ENCODE results near the gene TUT1.

Gene TUT1

DNA sequence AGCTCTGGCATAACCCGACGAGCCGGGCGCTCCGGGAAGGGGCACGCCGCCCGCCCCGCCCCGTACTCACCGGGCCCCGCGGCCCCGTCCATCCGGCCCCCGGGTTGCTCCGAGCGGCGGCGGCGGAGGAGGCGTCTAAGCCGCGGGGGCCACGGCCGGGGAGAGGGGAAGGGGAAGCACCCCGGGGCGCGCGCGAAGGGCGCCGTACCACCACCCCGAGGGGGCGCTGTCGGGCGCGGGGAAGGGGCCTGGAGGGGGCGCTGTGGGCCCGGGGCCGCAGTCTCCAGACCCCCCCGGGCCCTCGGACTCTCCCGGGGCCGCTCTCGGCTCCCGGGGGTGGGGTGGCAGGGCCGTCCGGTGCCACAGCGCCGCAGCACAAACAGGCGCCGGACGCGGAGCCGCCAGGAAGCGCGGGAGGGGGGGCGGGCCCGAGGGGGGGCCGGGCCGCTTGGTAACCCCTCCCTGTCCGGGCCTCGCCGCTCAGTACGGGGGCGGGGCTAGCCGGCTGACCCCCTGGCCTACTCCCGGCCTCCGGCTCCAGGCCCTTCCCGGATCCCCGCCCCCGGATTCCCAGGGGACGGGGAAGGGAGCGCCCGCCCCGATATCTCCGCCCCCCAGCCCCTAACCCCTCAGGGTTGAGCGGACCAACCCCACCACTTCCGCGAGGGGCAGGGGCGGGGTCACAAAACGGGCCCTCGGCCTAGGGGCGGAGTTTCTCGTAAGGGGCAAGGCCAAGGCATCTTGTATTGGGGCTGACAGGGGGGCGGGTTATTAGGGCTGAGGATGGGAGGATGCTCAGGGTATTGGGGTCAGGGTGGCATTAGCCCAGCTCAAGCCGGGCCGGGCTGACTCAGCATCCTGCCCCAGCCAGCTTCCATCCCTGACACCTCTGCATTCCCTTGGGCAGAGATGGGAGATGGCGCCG, 21.3 kb upstream of the TUT1 start, which contains the start of the genes EML3 and ROM1:
TSS of gene EML3 (minus strand) at position 410 of the 925 bp plus-strand sequence. CDS start at position 92, 318 bp downstream.
TSS of gene ROM1 (plus strand) at position 892 of the 925 bp plus-strand sequence. CDS start at position 917, 25 bp downstream.
- H3K4me3 ChIP-seq (ENCODE audit: low read depth in 1 of 2, low read length in 2 of 2) = peak within 1 kb of the TSS; percentile 82 to 99
- H3K27me3 ChIP-seq (ENCODE audit: insufficient read depth, low read length, poor library complexity) = no peaks in the 10 kb centered on the region
- H4K20me1 ChIP-seq (ENCODE audit: insufficient read depth, low read length) = no peaks in the 10 kb centered on the region
- no peak for TF ChIP-seq EZH2 (IDR thresholded peaks at IDR 0.05; ENCODE audit: borderline replicate concordance, low read depth, low read length, severe bottlenecking)
- TF ChIP-seq, protein P1, sequence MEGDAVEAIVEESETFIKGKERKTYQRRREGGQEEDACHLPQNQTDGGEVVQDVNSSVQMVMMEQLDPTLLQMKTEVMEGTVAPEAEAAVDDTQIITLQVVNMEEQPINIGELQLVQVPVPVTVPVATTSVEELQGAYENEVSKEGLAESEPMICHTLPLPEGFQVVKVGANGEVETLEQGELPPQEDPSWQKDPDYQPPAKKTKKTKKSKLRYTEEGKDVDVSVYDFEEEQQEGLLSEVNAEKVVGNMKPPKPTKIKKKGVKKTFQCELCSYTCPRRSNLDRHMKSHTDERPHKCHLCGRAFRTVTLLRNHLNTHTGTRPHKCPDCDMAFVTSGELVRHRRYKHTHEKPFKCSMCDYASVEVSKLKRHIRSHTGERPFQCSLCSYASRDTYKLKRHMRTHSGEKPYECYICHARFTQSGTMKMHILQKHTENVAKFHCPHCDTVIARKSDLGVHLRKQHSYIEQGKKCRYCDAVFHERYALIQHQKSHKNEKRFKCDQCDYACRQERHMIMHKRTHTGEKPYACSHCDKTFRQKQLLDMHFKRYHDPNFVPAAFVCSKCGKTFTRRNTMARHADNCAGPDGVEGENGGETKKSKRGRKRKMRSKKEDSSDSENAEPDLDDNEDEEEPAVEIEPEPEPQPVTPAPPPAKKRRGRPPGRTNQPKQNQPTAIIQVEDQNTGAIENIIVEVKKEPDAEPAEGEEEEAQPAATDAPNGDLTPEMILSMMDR (IDR thresholded peaks at IDR 0.05; ENCODE audit: borderline replicate concordance, extremely low read depth, low read length, poor library complexity, severe bottlenecking) = peak; percentile 86
- peak within 1 kb of the TSS; percentile 96 for H2AFZ ChIP-seq (ENCODE audit: low read depth, low read length)
- peak within 1 kb of the TSS; percentile 86 for H3K27ac ChIP-seq (ENCODE audit: low read length)
- peak within 1 kb of the TSS; percentile 98 for H3K4me2 ChIP-seq (ENCODE audit: insufficient read depth, low read length)
- H3K4me1 ChIP-seq (ENCODE audit: insufficient read depth, low read length) = peaks cover 21% of the 10 kb centered on the region
- H3K79me2 ChIP-seq (ENCODE audit: insufficient read depth, low read length) = peaks cover 12% of the 10 kb centered on the region
- peaks cover 34% of the 10 kb centered on the region for H3K36me3 ChIP-seq (ENCODE audit: insufficient read depth, low read length)
- H3K9me3 ChIP-seq (ENCODE audit: insufficient read depth, low read length, severe bottlenecking) = no peaks in the 10 kb centered on the region
- H3K9ac ChIP-seq (ENCODE audit: low read depth, low read length) = peak within 1 kb of the TSS; percentile 80
- DNase-seq (peak; percentile 96), ATAC-seq (ENCODE audit: insufficient read depth, low read depth) (peak; percentile 87)

DNA sequence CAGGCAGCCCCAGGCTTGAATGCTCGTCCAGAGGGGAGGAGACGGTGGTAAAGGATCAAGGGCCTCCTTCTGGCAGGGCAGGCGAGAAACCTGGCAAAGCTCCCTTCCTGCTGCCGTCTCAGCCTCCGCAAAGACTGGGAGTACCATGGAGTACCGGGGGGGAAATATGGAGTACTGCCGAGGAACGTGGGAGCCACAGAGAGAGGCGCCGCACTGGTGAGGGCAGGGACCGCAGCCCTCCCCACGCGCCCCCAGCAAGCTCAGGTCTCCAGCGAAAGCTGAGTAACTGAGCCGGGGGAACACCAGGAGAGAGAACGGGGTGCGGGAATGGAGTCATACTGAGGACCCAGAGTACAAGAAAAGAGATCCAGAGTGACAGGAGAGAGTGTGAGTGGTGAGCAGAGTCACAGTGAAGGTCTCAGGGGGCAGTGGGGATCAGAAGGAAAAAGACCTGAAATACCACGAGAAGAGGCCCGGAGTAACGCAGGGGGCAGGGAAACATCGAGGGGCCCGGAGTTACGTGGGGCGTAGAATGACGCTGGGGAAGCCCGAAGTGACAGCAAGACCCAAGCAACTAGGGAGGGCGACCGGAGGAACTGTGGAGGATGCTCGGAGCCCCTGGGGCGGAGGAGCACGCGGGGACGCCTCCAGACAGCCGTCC, 20.5 kb upstream of the TUT1 start:
- H3K9ac ChIP-seq (ENCODE audit: low read depth, low read length) = peak overlapping the region; percentile 80
- peak; percentile 61 for DNase-seq

DNA sequence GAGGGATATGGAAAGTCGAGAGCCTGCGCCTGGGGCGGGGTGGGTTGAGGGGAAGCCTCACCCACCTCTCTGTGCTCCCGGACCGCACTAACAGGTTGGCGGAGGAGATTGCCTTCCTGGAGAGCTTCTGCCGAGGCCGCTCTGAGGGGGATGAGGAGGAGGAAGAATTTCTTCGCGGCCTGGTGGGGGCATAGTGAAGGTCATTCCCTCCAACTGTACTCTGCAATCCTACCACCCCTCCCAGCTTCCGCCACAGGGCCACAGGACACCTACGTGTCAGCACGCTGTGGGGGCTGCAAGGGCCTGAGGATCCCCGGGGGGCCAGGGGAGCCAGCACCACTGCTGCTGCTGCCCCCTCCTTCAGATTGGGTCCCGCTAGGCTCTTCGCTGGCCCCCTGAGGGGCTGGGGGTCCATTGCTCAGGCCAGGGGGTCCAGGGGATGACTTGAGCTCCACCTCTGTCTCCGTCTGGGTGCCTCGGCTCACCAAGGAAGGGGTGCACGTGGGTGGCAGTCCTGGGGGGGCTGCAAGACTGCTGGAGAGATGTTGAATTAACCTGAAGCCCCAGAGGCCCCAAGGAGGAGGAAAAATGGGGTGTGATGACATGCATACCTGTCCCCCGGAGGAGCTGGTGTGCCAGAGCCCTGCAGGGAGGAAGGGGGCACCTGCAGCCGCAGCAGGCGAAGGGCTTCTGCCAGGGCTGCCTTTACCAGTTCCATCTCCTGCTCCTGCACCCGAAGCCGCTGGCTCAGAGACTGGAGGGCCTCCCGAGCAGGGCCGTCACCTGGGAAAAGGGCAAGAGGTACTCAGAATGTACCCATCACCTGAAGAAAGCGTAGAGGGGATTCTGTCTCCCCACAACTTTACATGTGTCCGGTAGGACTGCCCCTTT, 19.7 kb upstream of the TUT1 start:
- no peak for TF ChIP-seq EZH2 (IDR thresholded peaks at IDR 0.05; ENCODE audit: borderline replicate concordance, low read depth, low read length, severe bottlenecking)
- TF ChIP-seq, protein P1 (IDR thresholded peaks at IDR 0.05; ENCODE audit: borderline replicate concordance, extremely low read depth, low read length, poor library complexity, severe bottlenecking) = no peak
- H3K79me2 ChIP-seq (ENCODE audit: insufficient read depth, low read length) = peaks cover 12% of the 10 kb centered on the region
- peak overlapping the region; percentile 98 for H3K4me2 ChIP-seq (ENCODE audit: insufficient read depth, low read length)
- ATAC-seq (ENCODE audit: insufficient read depth, low read depth) (no peak), DNase-seq (no peak)
- peak overlapping the region; percentile 82 to 99 for H3K4me3 ChIP-seq (ENCODE audit: low read depth in 1 of 2, low read length in 2 of 2)
- H3K9me3 ChIP-seq (ENCODE audit: insufficient read depth, low read length, severe bottlenecking) = no peaks in the 10 kb centered on the region
- H3K4me1 ChIP-seq (ENCODE audit: insufficient read depth, low read length) = peaks cover 21% of the 10 kb centered on the region
- H3K36me3 ChIP-seq (ENCODE audit: insufficient read depth, low read length) = peaks cover 34% of the 10 kb centered on the region
- H4K20me1 ChIP-seq (ENCODE audit: insufficient read depth, low read length) = no peaks in the 10 kb centered on the region
- no peaks in the 10 kb centered on the region for H3K27me3 ChIP-seq (ENCODE audit: insufficient read depth, low read length, poor library complexity)
- peak overlapping the region; percentile 96 for H2AFZ ChIP-seq (ENCODE audit: low read depth, low read length)
- peak overlapping the region; percentile 86 for H3K27ac ChIP-seq (ENCODE audit: low read length)
- peak overlapping the region; percentile 80 for H3K9ac ChIP-seq (ENCODE audit: low read depth, low read length)

More for the DNA sequence above, 20.5 kb upstream of the TUT1 start:
- ATAC-seq (ENCODE audit: insufficient read depth, low read depth) = peak; percentile 44
- H3K79me2 ChIP-seq (ENCODE audit: insufficient read depth, low read length) = peaks cover 12% of the 10 kb centered on the region
- H3K4me2 ChIP-seq (ENCODE audit: insufficient read depth, low read length) = peak overlapping the region; percentile 98
- H3K27me3 ChIP-seq (ENCODE audit: insufficient read depth, low read length, poor library complexity) = no peaks in the 10 kb centered on the region
- H3K4me3 ChIP-seq (ENCODE audit: low read depth in 1 of 2, low read length in 2 of 2) = peak overlapping the region; percentile 82 to 99
- no peaks in the 10 kb centered on the region for H4K20me1 ChIP-seq (ENCODE audit: insufficient read depth, low read length)
- H3K4me1 ChIP-seq (ENCODE audit: insufficient read depth, low read length) = peaks cover 21% of the 10 kb centered on the region
- H3K36me3 ChIP-seq (ENCODE audit: insufficient read depth, low read length) = peaks cover 30% of the 10 kb centered on the region
- peak overlapping the region; percentile 86 for H3K27ac ChIP-seq (ENCODE audit: low read length)
- H2AFZ ChIP-seq (ENCODE audit: low read depth, low read length) = peak overlapping the region; percentile 96
- H3K9me3 ChIP-seq (ENCODE audit: insufficient read depth, low read length, severe bottlenecking) = no peaks in the 10 kb centered on the region
- TF ChIP-seq, protein P1 (IDR thresholded peaks at IDR 0.05; ENCODE audit: borderline replicate concordance, extremely low read depth, low read length, poor library complexity, severe bottlenecking) = peak; percentile 4
- no peak for TF ChIP-seq EZH2 (IDR thresholded peaks at IDR 0.05; ENCODE audit: borderline replicate concordance, low read depth, low read length, severe bottlenecking)

All from DND-41 (cell line).